ENCODE measurements around the gene ERAP2.
"Not testable (repeated sequence)": the region's sequence is repeated elsewhere in the genome, so short reads cannot be mapped to it uniquely, and the experiment has no call there.

Gene ERAP2

DNA sequence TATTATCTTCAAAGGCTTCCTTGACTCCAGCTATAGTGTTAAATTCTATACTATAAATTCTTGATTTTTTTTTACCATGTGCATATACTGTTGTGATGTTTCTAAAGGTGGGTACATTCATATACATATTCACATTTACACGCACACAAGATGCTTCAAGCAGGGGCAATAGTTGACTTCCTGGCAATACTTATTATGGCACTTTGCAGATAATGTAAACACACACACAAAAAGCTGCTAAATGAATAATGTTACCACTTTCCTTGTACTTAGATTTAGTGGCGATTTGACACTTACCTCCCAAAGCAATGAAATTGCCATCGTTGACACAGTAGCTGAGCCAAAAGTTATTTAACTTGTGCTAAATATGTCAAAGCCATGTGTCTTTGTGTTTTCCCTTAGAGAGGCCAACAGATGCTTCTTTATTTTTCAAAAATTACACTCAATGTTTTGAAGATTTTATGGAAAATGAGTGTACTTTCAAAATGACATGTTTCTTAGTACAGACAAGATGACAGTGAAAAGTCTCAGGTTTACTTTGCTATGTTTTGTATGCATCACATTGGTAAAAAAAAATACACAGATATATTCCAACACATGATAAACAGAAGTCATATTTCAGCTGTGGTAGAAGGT lies 12.2 kb upstream of the ERAP2 start:
- DNase-seq (ENCODE audit: low read depth), result no peak

DNA sequence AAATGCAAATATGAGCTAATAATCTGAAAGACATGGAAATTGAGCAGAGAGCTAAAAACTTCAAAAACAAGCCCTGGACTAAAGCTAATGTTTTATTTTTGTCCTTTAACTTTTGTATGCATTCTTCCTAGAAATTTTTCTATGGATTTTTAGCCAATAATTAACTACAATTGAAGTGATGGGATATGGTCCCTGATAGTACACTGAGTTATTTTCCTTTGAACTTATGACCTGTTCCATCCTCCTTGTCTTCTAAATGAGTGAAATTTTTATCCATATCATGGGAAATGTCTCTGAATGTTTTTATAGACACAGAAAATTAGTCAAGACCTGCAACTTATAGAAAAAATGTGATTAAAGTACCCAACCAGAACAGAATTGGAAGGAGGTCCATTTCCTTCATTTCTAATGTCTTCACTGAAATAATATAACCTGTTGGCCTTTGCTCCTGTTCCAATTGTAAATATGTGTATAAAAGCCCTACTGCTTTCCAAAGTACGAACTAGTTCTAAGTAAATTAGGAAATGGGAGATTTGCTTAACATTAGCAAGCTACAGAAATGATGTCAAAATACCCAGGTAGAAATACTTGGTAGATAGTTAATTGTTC lies 11.3 kb upstream of the ERAP2 start:
- DNase-seq (ENCODE audit: low read depth), result no peak

DNA sequence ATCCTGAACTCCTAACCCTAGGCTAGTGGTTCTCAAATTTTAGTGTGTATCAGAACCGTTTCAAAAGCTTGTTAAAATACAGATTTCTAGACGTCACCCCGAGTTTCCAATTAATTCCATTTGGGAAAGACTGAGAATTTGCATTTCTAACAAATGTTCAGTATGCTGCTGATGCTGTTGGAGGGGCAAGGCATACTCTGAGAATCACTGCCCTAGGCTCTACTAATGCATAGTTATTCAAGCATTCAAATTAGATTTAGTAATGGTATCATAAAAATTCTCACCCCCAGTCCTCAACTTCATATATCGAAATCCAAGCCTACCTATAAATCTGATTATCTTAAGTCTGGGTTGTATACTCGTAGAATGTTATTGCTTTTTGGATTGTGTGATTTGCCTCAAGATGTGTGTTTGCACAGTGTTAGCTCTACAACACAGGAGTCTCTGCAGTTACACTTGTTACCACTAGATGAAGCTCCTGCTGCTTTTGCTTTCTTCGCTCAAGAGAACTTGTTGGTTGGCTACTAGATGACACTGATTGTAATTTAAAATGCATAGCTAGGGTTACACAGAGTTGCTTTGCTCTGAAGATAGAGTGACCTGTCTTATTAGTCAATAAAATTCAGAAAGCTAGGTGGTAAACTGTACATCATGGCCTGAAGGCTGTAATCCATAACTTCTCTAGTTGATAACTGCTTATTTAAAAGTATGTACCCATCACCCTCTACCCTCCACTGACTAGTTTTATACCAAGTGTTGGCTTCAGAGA lies 7.5 kb upstream of the ERAP2 start:
- no peak for DNase-seq (ENCODE audit: low read depth)

DNA sequence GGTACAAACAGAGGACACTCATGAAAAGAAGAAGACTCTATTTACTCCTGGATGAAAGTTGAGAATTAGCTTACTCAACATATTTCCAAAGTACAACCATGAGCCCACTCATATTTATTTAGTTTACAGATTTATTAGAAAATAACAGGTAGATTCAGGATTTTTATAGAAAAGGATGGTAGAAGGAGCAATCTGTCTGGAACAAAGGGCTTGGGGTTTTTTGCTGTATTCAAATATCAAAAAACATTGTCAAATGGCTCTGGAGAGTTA lies 7.0 kb upstream of the ERAP2 start:
- no peak for DNase-seq (ENCODE audit: low read depth)

GRCh38 chr5:96870094-96871026 lies 5.9 kb upstream of the ERAP2 start:
- DNase-seq (ENCODE audit: low read depth), result no peak

GRCh38 chr5:96871027-96871399 lies 5.3 kb upstream of the ERAP2 start:
- no peak for DNase-seq (ENCODE audit: low read depth)

DNA sequence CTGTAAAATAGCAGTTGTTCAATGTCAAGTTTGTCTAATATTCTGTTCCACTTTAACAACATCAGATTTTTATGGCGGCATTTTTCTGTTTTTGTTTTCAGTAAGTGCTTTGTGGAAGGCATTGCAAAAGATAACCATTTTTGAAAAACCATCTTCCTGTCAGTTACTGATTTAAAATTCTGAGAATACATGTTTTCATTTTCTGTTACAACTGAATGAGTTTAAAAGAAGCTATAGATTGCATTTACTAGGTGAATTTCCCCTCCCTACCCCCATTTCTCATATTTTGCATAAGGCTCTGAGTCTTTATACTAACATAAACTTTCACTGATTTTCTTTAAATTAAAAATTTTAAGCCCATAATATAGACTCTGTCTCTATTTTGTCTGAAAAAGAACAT lies 4.6 kb upstream of the ERAP2 start:
- no peak for DNase-seq (ENCODE audit: low read depth)

- no peak for DNase-seq (ENCODE audit: low read depth)
Observed at GRCh38 chr5:96873449-96873848, 2.9 kb upstream of the ERAP2 start.

DNA sequence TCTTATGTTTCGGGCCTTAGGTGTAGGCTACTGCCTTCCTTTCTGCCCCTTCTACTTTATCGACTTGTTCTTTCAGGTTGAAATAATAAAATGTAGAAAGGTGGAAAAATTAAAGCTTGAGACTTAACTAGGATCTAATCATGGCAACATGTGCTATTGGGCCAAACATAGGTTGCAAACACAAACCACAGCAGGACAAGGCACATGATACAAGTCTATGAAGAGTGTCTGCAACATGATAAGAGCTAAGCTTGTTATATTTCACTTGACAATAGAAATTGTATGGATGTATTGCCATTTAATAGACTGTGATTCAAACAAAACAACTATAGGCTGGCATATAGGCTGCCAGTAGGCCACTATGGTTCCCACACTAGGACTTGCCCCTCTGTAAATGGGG lies 1.7 kb upstream of the ERAP2 start:
- no peak for DNase-seq (ENCODE audit: low read depth)

GRCh38 chr5:96875791-96876291 lies 459 bp upstream of the ERAP2 start:
- no peak for DNase-seq (ENCODE audit: low read depth)

- DNase-seq (ENCODE audit: low read depth), result not testable (repeated sequence)
Observed at GRCh38 chr5:96876977-96877469, 723 bp downstream of the ERAP2 start.

DNA sequence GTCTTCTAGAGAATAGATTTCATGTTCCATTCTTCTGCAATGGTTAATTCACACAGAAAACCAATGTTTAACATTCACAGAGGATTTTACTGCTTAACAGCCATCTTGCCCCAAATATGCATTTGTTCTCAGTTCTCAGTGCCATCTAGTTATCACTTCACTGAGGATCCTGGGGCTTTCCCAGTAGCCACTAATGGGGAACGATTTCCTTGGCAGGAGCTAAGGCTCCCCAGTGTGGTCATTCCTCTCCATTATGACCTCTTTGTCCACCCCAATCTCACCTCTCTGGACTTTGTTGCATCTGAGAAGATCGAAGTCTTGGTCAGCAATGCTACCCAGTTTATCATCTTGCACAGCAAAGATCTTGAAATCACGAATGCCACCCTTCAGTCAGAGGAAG lies 3.4 kb downstream of the ERAP2 start:
- DNase-seq (ENCODE audit: low read depth), result no peak

DNA sequence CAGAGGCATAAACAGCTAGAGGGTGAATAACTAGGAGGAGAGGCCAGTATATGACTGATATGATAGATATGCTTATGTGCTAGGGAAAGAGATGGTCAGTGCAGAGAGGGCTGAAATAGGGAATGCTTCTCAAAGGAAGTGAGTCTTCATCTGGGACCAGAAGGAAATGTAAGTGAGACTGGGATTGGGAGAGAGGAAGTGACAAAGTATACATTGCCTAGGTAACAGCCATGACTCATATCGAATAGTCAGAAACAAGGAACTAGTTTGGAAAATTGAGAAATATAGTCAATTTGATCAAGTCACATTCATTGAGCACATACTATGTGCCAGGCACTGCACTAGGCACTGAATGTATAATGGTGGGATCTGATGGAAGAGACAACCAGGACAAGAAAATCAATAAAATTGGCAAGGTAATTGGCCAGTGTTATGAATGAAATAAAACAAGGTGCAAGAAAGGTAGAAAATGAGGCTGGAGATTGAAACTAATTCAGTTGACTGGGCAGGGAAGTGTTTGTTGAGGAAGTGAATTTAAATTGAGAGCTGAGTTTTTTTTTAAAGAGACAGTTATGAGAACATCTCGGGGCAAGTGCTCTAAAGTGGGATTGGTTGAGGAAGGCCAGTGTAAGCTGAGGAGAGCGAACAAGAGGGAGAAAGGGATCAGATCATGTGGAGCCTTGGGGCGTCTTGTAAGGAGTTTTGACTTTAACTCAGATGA lies 4.3 kb downstream of the ERAP2 start:
- DNase-seq (ENCODE audit: low read depth), result no peak

- no peak for DNase-seq (ENCODE audit: low read depth)
Observed at GRCh38 chr5:96881511-96882115, 5.3 kb downstream of the ERAP2 start.

DNA sequence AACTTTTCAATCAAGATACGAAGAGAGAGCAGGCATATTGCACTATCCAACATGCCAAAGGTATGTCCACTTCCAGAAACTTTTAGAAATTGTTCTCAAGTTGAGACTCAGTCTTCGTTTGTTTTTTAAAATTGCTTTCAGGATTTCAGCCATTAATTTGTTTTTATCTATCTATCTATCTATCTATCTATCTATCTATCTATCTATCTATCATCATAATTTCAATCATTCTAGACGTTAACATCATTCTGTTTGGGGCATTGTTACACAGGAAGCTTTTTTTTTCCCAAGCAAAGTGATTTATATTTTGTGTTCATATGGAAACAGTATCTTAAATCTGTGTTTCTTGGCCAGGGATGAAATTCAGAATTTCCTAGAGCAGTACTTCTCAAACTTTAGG lies 7.6 kb downstream of the ERAP2 start:
- DNase-seq (ENCODE audit: low read depth), result no peak

DNA sequence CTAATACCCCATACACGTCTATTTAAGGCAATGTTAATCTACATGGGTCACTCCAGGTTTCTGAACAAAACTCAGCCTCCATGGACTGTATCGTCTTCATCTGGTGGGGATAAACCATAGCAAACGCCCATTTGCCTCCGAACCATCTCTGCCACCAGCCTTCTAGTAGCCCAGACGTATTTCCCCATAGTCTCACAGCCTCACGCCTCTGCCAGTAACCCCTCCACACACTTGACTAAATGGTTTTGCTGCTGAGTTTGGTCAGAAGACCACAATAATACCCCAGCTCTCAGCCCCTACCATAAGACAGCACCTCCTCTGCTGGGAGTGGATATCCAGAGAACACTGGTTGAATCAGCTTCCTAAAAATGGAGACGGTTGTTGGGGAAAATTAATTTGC lies 8.7 kb downstream of the ERAP2 start:
- no peak for DNase-seq (ENCODE audit: low read depth)

- no peak for DNase-seq (ENCODE audit: low read depth)
Observed at GRCh38 chr5:96885518-96886338, 9.4 kb downstream of the ERAP2 start.

GRCh38 chr5:96893342-96893741 lies 17.0 kb downstream of the ERAP2 start:
- no peak for DNase-seq (ENCODE audit: low read depth)

DNA sequence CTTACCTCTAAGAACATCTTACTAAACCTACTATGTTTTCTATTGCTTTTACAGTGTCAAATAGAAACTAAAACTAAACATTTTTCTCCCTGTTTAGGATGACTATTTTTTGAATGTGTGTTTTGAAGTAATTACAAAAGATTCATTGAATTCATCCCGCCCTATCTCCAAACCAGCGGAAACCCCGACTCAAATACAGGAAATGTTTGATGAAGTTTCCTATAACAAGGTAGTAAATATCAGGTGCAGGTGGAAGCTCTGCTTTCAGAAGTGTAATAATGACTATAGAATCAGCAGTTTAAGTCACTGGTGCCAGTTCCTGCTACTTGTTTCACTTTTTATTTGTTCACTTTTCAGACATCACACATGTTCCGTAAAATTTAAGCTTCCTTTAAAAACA lies 20.0 kb downstream of the ERAP2 start:
- no peak for DNase-seq (ENCODE audit: low read depth)

DNA sequence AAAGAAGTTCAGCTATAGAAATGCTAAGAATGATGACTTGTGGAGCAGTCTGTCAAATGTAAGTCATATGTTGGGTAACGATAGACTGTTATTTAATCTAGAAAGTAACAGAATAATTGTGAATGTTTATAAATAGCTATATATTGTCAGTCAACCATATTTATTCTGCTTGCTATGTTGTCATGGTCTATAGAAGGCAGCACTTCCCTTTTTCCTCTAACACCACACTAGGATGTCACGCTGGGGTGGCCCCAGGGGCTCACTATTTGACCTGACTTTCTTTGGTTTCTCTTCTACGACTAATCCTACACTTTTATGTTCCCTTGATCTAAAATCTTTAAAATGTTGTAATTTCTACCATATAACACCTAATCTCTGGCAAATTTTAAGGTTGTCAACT lies 20.5 kb downstream of the ERAP2 start:
- no peak for DNase-seq (ENCODE audit: low read depth)

Measured in activated T-cell treated with anti-CD3 and anti-CD28 coated beads for 48 hours (primary cell).